ENCODE measurements around the gene LIMK2.
"Not testable (repeated sequence)": the region's sequence is repeated elsewhere in the genome, so short reads cannot be mapped to it uniquely, and the experiment has no call there.

The LIMK2 gene

GRCh38 chr22:31292236-31292989, 80.3 kb downstream of the LIMK2 start, which contains the start of gene PIK3IP1:
Gene PIK3IP1 (minus strand): TSS chr22:31292488. CDS start chr22:31292344, 144 bp downstream.
- Mint-ChIP-seq H3K27ac (peak within 1 kb of the TSS; percentile 93), H3K36me3 (ENCODE audit: low read depth) (peaks cover 31% of the 10 kb centered on the region), H3K27me3 (ENCODE audit: low read depth) (no peaks in the 10 kb centered on the region), H3K4me1 (ENCODE audit: low read depth) (peaks cover 60% of the 10 kb centered on the region), H3K4me3 (peak within 1 kb of the TSS; percentile 94), H3K9me3 (no peaks in the 10 kb centered on the region)
- DNase-seq (ENCODE audit: low spot score) = peak; percentile 83

GRCh38 chr22:31295360-31295759, 83.3 kb downstream of the LIMK2 start:
- H3K27ac Mint-ChIP-seq = peak overlapping the region; percentile 38
- H3K9me3 Mint-ChIP-seq = no peaks in the 10 kb centered on the region
- DNase-seq (ENCODE audit: low spot score) = no peak
- no peaks in the 10 kb centered on the region for H3K27me3 Mint-ChIP-seq (ENCODE audit: low read depth)
- H3K36me3 Mint-ChIP-seq (ENCODE audit: low read depth) = peaks cover 13% of the 10 kb centered on the region
- peak overlapping the region; percentile 59 for H3K4me3 Mint-ChIP-seq
- H3K4me1 Mint-ChIP-seq (ENCODE audit: low read depth) = peaks cover 37% of the 10 kb centered on the region

GRCh38 chr22:31295831-31296657, 83.9 kb downstream of the LIMK2 start:
- H3K36me3 Mint-ChIP-seq (ENCODE audit: low read depth) = peaks cover 11% of the 10 kb centered on the region
- peak overlapping the region; percentile 38 for H3K27ac Mint-ChIP-seq
- no peaks in the 10 kb centered on the region for H3K9me3 Mint-ChIP-seq
- H3K4me1 Mint-ChIP-seq (ENCODE audit: low read depth) = peaks cover 35% of the 10 kb centered on the region
- no peak for DNase-seq (ENCODE audit: low spot score)
- peak overlapping the region; percentile 59 for H3K4me3 Mint-ChIP-seq
- H3K27me3 Mint-ChIP-seq (ENCODE audit: low read depth) = no peaks in the 10 kb centered on the region

GRCh38 chr22:31300896-31301295, 88.8 kb downstream of the LIMK2 start:
- no peak overlapping the region for H3K27ac Mint-ChIP-seq
- no peak for DNase-seq (ENCODE audit: low spot score)
- no peak overlapping the region for H3K4me3 Mint-ChIP-seq
- H3K27me3 Mint-ChIP-seq (ENCODE audit: low read depth) = no peaks in the 10 kb centered on the region
- H3K9me3 Mint-ChIP-seq = no peaks in the 10 kb centered on the region
- H3K36me3 Mint-ChIP-seq (ENCODE audit: low read depth) = peaks cover 2% of the 10 kb centered on the region
- peaks cover 19% of the 10 kb centered on the region for H3K4me1 Mint-ChIP-seq (ENCODE audit: low read depth)

GRCh38 chr22:31302006-31302405, 89.9 kb downstream of the LIMK2 start:
- Mint-ChIP-seq H3K27me3 (ENCODE audit: low read depth) (no peaks in the 10 kb centered on the region), H3K4me1 (ENCODE audit: low read depth) (peaks cover 12% of the 10 kb centered on the region), H3K27ac (no peak overlapping the region), H3K36me3 (ENCODE audit: low read depth) (no peaks in the 10 kb centered on the region), H3K4me3 (no peak overlapping the region), H3K9me3 (no peaks in the 10 kb centered on the region)
- no peak for DNase-seq (ENCODE audit: low spot score)

GRCh38 chr22:31302537-31302936, 90.4 kb downstream of the LIMK2 start:
- H3K27me3 Mint-ChIP-seq (ENCODE audit: low read depth) = no peaks in the 10 kb centered on the region
- H3K4me3 Mint-ChIP-seq = no peak overlapping the region
- H3K36me3 Mint-ChIP-seq (ENCODE audit: low read depth) = no peaks in the 10 kb centered on the region
- DNase-seq (ENCODE audit: low spot score) = no peak
- H3K9me3 Mint-ChIP-seq = no peaks in the 10 kb centered on the region
- H3K27ac Mint-ChIP-seq = no peak overlapping the region
- peaks cover 10% of the 10 kb centered on the region for H3K4me1 Mint-ChIP-seq (ENCODE audit: low read depth)

GRCh38 chr22:31305194-31305593, 93.1 kb downstream of the LIMK2 start:
- Mint-ChIP-seq H3K4me3 (no peak overlapping the region), H3K27ac (no peak overlapping the region), H3K36me3 (ENCODE audit: low read depth) (peaks cover 3% of the 10 kb centered on the region), H3K9me3 (no peaks in the 10 kb centered on the region), H3K27me3 (ENCODE audit: low read depth) (no peaks in the 10 kb centered on the region), H3K4me1 (ENCODE audit: low read depth) (peaks cover 20% of the 10 kb centered on the region)
- no peak for DNase-seq (ENCODE audit: low spot score)

- Mint-ChIP-seq H3K36me3 (ENCODE audit: low read depth) (peaks cover 3% of the 10 kb centered on the region), H3K27me3 (ENCODE audit: low read depth) (no peaks in the 10 kb centered on the region), H3K4me1 (ENCODE audit: low read depth) (peaks cover 17% of the 10 kb centered on the region), H3K4me3 (peak overlapping the region; percentile 33), H3K9me3 (no peaks in the 10 kb centered on the region), H3K27ac (peak overlapping the region; percentile 81)
- DNase-seq (ENCODE audit: low spot score) = no peak
Measured at GRCh38 chr22:31308181-31308580, 96.1 kb downstream of the LIMK2 start.

- peak; percentile 36 for DNase-seq (ENCODE audit: low spot score)
- Mint-ChIP-seq H3K9me3 (peaks cover 12% of the 10 kb centered on the region), H3K4me1 (ENCODE audit: low read depth) (peaks cover 7% of the 10 kb centered on the region), H3K27ac (no peak overlapping the region), H3K27me3 (ENCODE audit: low read depth) (no peaks in the 10 kb centered on the region), H3K36me3 (ENCODE audit: low read depth) (peaks cover 21% of the 10 kb centered on the region), H3K4me3 (no peak overlapping the region)
Measured at GRCh38 chr22:31313366-31314147, 101.5 kb downstream of the LIMK2 start.

GRCh38 chr22:31314220-31314619, 102.1 kb downstream of the LIMK2 start:
- Mint-ChIP-seq H3K36me3 (ENCODE audit: low read depth) (peaks cover 21% of the 10 kb centered on the region), H3K9me3 (peaks cover 12% of the 10 kb centered on the region)
- not testable (repeated sequence) for H3K27me3 Mint-ChIP-seq (ENCODE audit: low read depth); H3K4me1 Mint-ChIP-seq (ENCODE audit: low read depth); H3K27ac Mint-ChIP-seq; H3K4me3 Mint-ChIP-seq; DNase-seq (ENCODE audit: low spot score)

- peaks cover 2% of the 10 kb centered on the region for H3K4me1 Mint-ChIP-seq (ENCODE audit: low read depth)
- no peak for DNase-seq (ENCODE audit: low spot score)
- H3K27ac Mint-ChIP-seq = no peak overlapping the region
- peaks cover under 1% of the 10 kb centered on the region for H3K9me3 Mint-ChIP-seq
- H3K4me3 Mint-ChIP-seq = no peak overlapping the region
- H3K36me3 Mint-ChIP-seq (ENCODE audit: low read depth) = peaks cover 18% of the 10 kb centered on the region
- no peaks in the 10 kb centered on the region for H3K27me3 Mint-ChIP-seq (ENCODE audit: low read depth)
Measured at GRCh38 chr22:31321421-31321820, 109.3 kb downstream of the LIMK2 start.

GRCh38 chr22:31323578-31324550, 111.8 kb downstream of the LIMK2 start:
- no peak for DNase-seq (ENCODE audit: low spot score)
- H3K27me3 Mint-ChIP-seq (ENCODE audit: low read depth) = no peaks in the 10 kb centered on the region
- no peak overlapping the region for H3K4me3 Mint-ChIP-seq
- no peaks in the 10 kb centered on the region for H3K9me3 Mint-ChIP-seq
- no peak overlapping the region for H3K27ac Mint-ChIP-seq
- H3K4me1 Mint-ChIP-seq (ENCODE audit: low read depth) = peaks cover 2% of the 10 kb centered on the region
- H3K36me3 Mint-ChIP-seq (ENCODE audit: low read depth) = peaks cover 29% of the 10 kb centered on the region

GRCh38 chr22:31326877-31327276, 114.8 kb downstream of the LIMK2 start:
- no peak for DNase-seq (ENCODE audit: low spot score)
- Mint-ChIP-seq H3K27me3 (ENCODE audit: low read depth) (no peaks in the 10 kb centered on the region), H3K27ac (peak overlapping the region; percentile 20), H3K36me3 (ENCODE audit: low read depth) (peaks cover 49% of the 10 kb centered on the region), H3K4me1 (ENCODE audit: low read depth) (peaks cover 17% of the 10 kb centered on the region), H3K9me3 (no peaks in the 10 kb centered on the region), H3K4me3 (no peak overlapping the region)

All from T-helper 2 cell treated with Interferon-gamma antibody and Interleukin-4, amounts not matched to agents 5 μg/mL and 100 μg/mL, for 36 hours (primary cell).